Measurements from ENCODE around the gene CYLD.

DNA sequence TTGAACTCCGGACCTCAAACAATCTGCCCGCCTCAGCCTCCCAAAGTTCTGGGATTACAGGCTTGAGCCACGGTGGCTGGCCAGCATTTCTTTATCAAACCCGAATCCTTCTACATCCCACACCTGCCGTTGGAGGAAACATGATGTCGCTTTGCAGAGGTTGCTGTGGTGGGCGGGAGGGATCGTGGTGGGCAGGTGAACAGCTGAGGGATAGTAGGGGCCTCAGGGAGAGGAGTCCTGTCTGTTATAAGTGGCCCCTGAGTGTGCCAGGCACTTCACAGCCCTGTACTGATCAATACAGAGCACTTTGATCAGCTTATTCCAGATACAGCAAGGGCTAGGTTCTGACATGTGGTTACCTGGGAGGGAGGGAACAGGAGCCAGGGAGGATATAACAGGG lies 76.5 kb downstream of the CYLD start:
- TF ChIP-seq, protein P1, sequence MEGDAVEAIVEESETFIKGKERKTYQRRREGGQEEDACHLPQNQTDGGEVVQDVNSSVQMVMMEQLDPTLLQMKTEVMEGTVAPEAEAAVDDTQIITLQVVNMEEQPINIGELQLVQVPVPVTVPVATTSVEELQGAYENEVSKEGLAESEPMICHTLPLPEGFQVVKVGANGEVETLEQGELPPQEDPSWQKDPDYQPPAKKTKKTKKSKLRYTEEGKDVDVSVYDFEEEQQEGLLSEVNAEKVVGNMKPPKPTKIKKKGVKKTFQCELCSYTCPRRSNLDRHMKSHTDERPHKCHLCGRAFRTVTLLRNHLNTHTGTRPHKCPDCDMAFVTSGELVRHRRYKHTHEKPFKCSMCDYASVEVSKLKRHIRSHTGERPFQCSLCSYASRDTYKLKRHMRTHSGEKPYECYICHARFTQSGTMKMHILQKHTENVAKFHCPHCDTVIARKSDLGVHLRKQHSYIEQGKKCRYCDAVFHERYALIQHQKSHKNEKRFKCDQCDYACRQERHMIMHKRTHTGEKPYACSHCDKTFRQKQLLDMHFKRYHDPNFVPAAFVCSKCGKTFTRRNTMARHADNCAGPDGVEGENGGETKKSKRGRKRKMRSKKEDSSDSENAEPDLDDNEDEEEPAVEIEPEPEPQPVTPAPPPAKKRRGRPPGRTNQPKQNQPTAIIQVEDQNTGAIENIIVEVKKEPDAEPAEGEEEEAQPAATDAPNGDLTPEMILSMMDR (IDR thresholded peaks at IDR 0.05): no peak
- no peak for TF ChIP-seq POLR2A (IDR thresholded peaks at IDR 0.05)
